Stimulated activated naive CD4-positive, alpha-beta T cell (primary cell): Measurements from ENCODE around the gene SHANK1.
"Not testable (repeated sequence)": the region's sequence is repeated elsewhere in the genome, so short reads cannot be mapped to it uniquely, and the experiment has no call there.

Experiments used
- DNase-seq, 6 experiments: peaks; one replicate each; lab custom pipeline; 2025; lab: John Stamatoyannopoulos, UW

SHANK1 gene

GRCh38 chr19:50719566-50719965, at the start of gene SHANK1:
Gene SHANK1, minus strand, starts transcription at chr19:50719802. Its CDS starts 2,883 bp downstream, at chr19:50716919.
- no peak for DNase-seq

- DNase-seq = no peak
These were observed 48.7 kb upstream of the SHANK1 start for GRCh38 chr19:50768277-50768676.

- DNase-seq = not testable (repeated sequence)
These were observed 47.7 kb upstream of the SHANK1 start for GRCh38 chr19:50767263-50767662.

- DNase-seq = not testable (repeated sequence)
These were observed 47.1 kb upstream of the SHANK1 start for GRCh38 chr19:50766746-50767145.

- no peak for DNase-seq
These were observed 44.8 kb upstream of the SHANK1 start for GRCh38 chr19:50764409-50764808.

GRCh38 chr19:50763521-50763920, 43.9 kb upstream of the SHANK1 start:
- DNase-seq = not testable (repeated sequence)

- not testable (repeated sequence) for DNase-seq
These were observed 41.9 kb upstream of the SHANK1 start for GRCh38 chr19:50761501-50761900.

GRCh38 chr19:50759886-50760285, 40.3 kb upstream of the SHANK1 start:
- no peak for DNase-seq

GRCh38 chr19:50759076-50759475, 39.5 kb upstream of the SHANK1 start:
- DNase-seq = not testable (repeated sequence)

- DNase-seq = not testable (repeated sequence)
These were observed 38.0 kb upstream of the SHANK1 start for GRCh38 chr19:50757624-50758023.

- DNase-seq = not testable (repeated sequence)
These were observed 36.6 kb upstream of the SHANK1 start for GRCh38 chr19:50756244-50756643.

GRCh38 chr19:50753879-50754278, 34.3 kb upstream of the SHANK1 start:
- DNase-seq = no peak

GRCh38 chr19:50750010-50750409, 30.4 kb upstream of the SHANK1 start:
- DNase-seq = no peak

- no peak for DNase-seq
These were observed 29.9 kb upstream of the SHANK1 start for GRCh38 chr19:50749490-50749889.

- not testable (repeated sequence) for DNase-seq
These were observed 27.5 kb upstream of the SHANK1 start for GRCh38 chr19:50747141-50747540.

GRCh38 chr19:50745221-50745620, 25.6 kb upstream of the SHANK1 start:
- DNase-seq = no peak

- no peak for DNase-seq
These were observed 23.9 kb upstream of the SHANK1 start for GRCh38 chr19:50743537-50743936.

- DNase-seq = no peak
These were observed 21.8 kb upstream of the SHANK1 start for GRCh38 chr19:50741179-50741933.

GRCh38 chr19:50739914-50740426, 20.4 kb upstream of the SHANK1 start:
- DNase-seq = no peak

- DNase-seq = no peak
These were observed 19.7 kb upstream of the SHANK1 start for GRCh38 chr19:50739132-50739913.

- no peak for DNase-seq
These were observed 16.7 kb upstream of the SHANK1 start for GRCh38 chr19:50736338-50736737.

GRCh38 chr19:50735869-50736268, 16.3 kb upstream of the SHANK1 start:
- no peak for DNase-seq

- DNase-seq = no peak
These were observed 10.3 kb upstream of the SHANK1 start for GRCh38 chr19:50729894-50730293.
